A673 (cell line): Measurements from ENCODE around the gene PNPLA2. TPM values are rescaled to one million over a fixed set of nuclear protein-coding genes. Genes with fewer than 3 reads are reported as not detected.

Experiments
- BruUV-seq: library from RNA; stranded (reverse); fragments of 400-500 nt; replicated peaks from 2 replicates; lab custom pipeline; 2021; lab: Mats Ljungman, UMichigan
- CTCF ChIA-PET: fragments of 300-600 bp; sonication (Branson Sonifier 250); formaldehyde crosslinking; loops from one replicate; lab custom pipeline; 2022; ENCODE audit warnings: antibody characterized with exemption; lab: Charles Lee
- POLR2A ChIA-PET: fragments of 300-600 bp; sonication (Branson Sonifier 250); formaldehyde crosslinking; loops from one replicate; lab custom pipeline; 2022; ENCODE audit warnings: antibody characterized with exemption; ENCODE audit not compliant: low non-redundant PET; lab: Charles Lee
- DNase-seq: peaks from one replicate; pipeline ENCODE4 v3.0.0-alpha.2; 2015; ENCODE audit warnings: low spot score
- H3K27ac ChIP-seq: fragments of 200-600 bp; sonication (generic); 2 replicates; pipeline ENCODE4 v1.5.1; 2016; ENCODE audit warnings: mixed run types, low read depth, mild to moderate bottlenecking, mixed read lengths, antibody characterized with exemption, low read length; ENCODE audit not compliant: poor library complexity, severe bottlenecking
- H3K27me3 ChIP-seq: fragments of 200-600 bp; sonication (generic); replicated peaks from 2 replicates; pipeline ENCODE4 v1.6.1; 2017; ENCODE audit warnings: mixed run types, low read depth, mild to moderate bottlenecking, mixed read lengths, antibody characterized with exemption, low read length; ENCODE audit not compliant: insufficient read depth, poor library complexity
- H3K36me3 ChIP-seq: fragments of 200-600 bp; sonication (generic); 2 replicates; pipeline ENCODE4 v1.6.1; 2016; ENCODE audit warnings: mixed run types, mild to moderate bottlenecking, mixed read lengths, antibody characterized with exemption, low read length; ENCODE audit not compliant: insufficient read depth, poor library complexity, severe bottlenecking
- H3K4me1 ChIP-seq: fragments of 200-600 bp; sonication (generic); 2 replicates; pipeline ENCODE4 v1.6.1; 2017; ENCODE audit warnings: mixed run types, mild to moderate bottlenecking, mixed read lengths, antibody characterized with exemption, low read length; ENCODE audit not compliant: insufficient read depth, poor library complexity, severe bottlenecking
- H3K4me3 ChIP-seq: fragments of 200-600 bp; sonication (generic); 2 replicates; pipeline ENCODE4 v1.5.1; 2016; ENCODE audit warnings: low read depth, mixed run types, mild to moderate bottlenecking, mixed read lengths, low read length; ENCODE audit not compliant: poor library complexity, severe bottlenecking
- H3K9me3 ChIP-seq: fragments of 200-600 bp; sonication (generic); 2 replicates; pipeline ENCODE4 v1.6.1; 2016; ENCODE audit warnings: mixed run types, low read depth, mild to moderate bottlenecking, mixed read lengths, antibody characterized with exemption, low read length; ENCODE audit not compliant: poor library complexity, severe bottlenecking
- EZH2 ChIP-seq: fragments of 200-600 bp; sonication (generic); IDR thresholded peaks from 2 replicates; pipeline ENCODE4 v1.6.1; 2017; ENCODE audit warnings: borderline replicate concordance, low read depth, mild to moderate bottlenecking, mixed read lengths, antibody characterized with exemption, low read length; ENCODE audit not compliant: poor library complexity, severe bottlenecking
- intact Hi-C: fragments of 100-400 bp; cut with micrococcal nuclease; formaldehyde crosslinking; loops from one replicate; pipeline ENCODE4 v1.10.0; 2022; ENCODE audit not compliant: unreplicated experiment
- total RNA-seq: library from RNA; stranded (reverse); gene quantifications from 2 replicates; pipeline ENCODE4 v1.2.3, GENCODE V29; 2021
- TF ChIP-seq, protein P1 (sequence below): fragments of 300-800, 200-600 bp; sonication (generic); conservative IDR thresholded peaks from 2 replicates; pipeline ENCODE4 v1.5.1; 2017; ENCODE audit warnings: low read depth, mild to moderate bottlenecking, antibody characterized with exemption, low read length, moderate library complexity, mixed read lengths

PNPLA2 gene
- total RNA-seq, 1 experiment from 2014 or later, result 45.4 TPM

DNA sequence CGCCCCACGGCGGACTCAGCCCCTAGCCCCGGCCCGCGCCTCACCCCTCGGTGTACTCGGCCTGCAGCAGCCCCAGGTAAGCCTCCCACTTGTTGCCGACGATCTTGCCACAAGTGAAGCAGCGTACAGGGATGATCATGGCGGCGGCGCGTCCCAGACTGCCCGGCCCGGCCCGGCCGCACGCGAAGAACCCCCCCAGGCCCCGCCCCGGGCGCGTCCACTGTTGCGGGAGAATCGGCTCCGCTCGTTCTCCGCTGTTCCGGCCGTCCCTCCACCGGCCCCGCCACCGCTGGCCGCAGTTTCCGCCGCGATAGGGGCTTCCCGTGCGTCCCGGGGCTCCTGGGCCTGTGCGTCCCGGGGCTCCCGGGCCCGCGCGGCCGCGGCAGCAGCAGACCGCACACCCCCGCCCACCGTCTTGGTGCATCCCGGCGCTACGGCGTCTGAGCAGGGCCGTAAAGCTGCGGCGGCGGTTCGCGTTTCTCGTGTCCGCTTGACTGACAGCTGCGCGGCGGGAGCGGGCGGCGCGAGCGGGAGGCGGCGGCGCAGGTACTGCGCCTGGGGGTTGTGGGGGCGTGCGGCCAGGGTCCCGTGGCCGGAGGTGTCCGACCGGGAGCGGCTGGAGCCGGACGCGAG lies 23.8 kb downstream of the PNPLA2 start, which contains the start of the genes POLR2L and TSPAN4:
POLR2L (minus strand) TSS at position 160 of the 633 bp plus-strand sequence; CDS start at position 139, 21 bp downstream.
TSPAN4 (plus strand) TSS at position 483 of the 633 bp plus-strand sequence. CDS start 7,453 bp downstream, outside the sequence.
- Histone ChIP-seq H3K36me3 (peaks cover 15% of the 10 kb centered on the region), H3K27ac (peak within 1 kb of the TSS; percentile 100), H3K9me3 (no peaks in the 10 kb centered on the region), H3K4me1 (peaks cover 13% of the 10 kb centered on the region), H3K27me3 (no peaks in the 10 kb centered on the region), H3K4me3 (peak within 1 kb of the TSS; percentile 99)
- no peak for TF ChIP-seq EZH2
- TF ChIP-seq, protein P1, sequence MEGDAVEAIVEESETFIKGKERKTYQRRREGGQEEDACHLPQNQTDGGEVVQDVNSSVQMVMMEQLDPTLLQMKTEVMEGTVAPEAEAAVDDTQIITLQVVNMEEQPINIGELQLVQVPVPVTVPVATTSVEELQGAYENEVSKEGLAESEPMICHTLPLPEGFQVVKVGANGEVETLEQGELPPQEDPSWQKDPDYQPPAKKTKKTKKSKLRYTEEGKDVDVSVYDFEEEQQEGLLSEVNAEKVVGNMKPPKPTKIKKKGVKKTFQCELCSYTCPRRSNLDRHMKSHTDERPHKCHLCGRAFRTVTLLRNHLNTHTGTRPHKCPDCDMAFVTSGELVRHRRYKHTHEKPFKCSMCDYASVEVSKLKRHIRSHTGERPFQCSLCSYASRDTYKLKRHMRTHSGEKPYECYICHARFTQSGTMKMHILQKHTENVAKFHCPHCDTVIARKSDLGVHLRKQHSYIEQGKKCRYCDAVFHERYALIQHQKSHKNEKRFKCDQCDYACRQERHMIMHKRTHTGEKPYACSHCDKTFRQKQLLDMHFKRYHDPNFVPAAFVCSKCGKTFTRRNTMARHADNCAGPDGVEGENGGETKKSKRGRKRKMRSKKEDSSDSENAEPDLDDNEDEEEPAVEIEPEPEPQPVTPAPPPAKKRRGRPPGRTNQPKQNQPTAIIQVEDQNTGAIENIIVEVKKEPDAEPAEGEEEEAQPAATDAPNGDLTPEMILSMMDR, result no peak
- CTCF ChIA-PET, result no interaction called here
- BruUV-seq, result no TSS peak
- intact Hi-C loops, result no loop called here
- POLR2A ChIA-PET, result interaction anchor here (0.6 kb wide), 1 partner anchor 25 kb away, joined by 6 read pairs; no protein-coding TSS in a partner anchor
- peak; percentile 92 for DNase-seq

DNA sequence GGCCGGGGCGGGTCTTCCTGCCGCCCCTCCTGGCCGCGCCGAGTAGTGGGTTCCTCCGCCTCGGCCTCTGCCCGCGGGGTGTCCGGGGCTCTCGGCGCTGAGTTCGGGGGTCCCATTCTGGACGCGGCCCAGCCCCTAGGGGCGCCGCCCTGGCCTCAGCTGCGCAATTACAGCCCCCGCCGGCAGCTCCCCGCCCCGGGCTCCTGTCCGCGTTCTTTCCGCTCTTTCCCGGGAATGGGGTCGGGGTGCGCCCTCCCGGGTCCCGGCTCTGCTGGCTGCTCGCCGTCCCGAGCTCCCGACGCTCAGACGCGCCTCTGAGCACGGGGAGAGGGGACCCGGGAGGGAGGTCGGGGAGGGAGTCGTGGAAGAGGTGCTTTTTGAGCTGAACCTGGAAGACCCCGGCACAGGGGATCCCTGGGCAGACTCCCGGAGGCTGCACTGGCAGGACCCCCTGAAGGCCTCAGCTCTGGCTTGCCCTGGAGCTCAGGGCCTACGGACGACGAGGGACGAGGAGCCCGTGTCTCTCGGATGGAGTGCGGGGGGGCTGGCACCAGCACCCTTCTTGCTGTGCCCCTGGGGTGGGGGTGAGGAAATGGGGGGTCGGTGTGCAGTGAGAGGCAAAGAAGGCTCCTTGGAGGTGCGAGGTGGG lies 24.5 kb downstream of the PNPLA2 start:
- ChIA-PET POLR2A (interaction anchor here (0.6 kb wide), 2 partner anchors 24 to 51 kb away, joined by 6 to 20 read pairs; no protein-coding TSS in a partner anchor), CTCF (no interaction called here)
- H3K9me3 ChIP-seq, result no peaks in the 10 kb centered on the region
- TF ChIP-seq, protein P1, result no peak
- no peak for TF ChIP-seq EZH2
- no peak for DNase-seq
- no TSS peak for BruUV-seq
- H3K36me3 ChIP-seq, result peaks cover 11% of the 10 kb centered on the region
- no peak overlapping the region for H3K27ac ChIP-seq
- H3K4me1 ChIP-seq, result peaks cover 13% of the 10 kb centered on the region
- H3K4me3 ChIP-seq, result peak overlapping the region; percentile 99
- intact Hi-C loops, result no loop called here
- H3K27me3 ChIP-seq, result no peaks in the 10 kb centered on the region

DNA sequence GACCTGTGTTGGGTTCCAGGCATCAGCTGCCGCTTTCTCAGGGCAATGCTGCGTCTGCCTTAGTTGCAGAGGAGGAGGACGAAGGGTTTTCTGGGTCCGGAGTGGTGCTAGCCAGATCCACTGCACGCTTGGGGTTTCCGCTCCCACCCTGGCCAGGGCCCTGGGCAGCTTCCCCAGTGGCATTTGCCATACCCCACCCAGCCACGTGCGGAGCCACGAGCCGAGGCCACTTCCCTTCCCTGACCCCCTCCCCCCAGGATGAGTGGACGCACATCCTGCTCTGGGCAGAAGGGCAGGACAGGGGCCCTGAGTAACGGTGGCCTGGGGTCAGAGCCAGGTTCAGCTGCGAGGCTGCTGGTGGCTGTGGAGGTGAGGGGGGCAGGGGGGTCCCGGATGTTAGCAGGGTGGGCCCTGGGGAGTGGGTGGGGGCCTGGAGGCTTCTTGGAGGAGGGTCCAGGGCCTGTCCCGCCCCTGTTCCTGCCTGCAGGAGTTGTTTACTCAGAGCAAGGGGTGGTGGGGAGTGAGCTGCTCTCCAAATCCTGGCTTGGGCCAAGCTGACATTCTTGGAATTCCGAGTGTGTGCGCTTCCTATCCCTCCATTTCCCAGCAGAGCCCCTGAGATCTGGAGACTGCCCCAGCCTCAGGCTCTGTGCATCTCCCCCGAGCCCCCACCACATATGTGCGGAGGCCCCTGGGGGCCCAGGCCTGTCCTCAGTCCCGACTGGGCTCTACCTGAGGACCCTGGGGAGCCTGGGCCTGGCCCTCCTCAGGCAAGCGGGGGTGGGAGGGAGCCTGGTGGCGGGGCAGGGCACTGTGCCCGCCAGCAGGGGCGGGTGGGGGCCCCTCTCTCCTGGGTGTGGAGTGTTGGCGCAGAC lies 25.3 kb downstream of the PNPLA2 start:
- CTCF ChIA-PET, result no interaction called here
- Histone ChIP-seq H3K27ac (no peak overlapping the region), H3K4me1 (peaks cover 21% of the 10 kb centered on the region), H3K9me3 (no peaks in the 10 kb centered on the region), H3K36me3 (peaks cover 10% of the 10 kb centered on the region), H3K27me3 (no peaks in the 10 kb centered on the region), H3K4me3 (peak overlapping the region; percentile 99)
- POLR2A ChIA-PET, result no interaction called here
- peak; percentile 68 for DNase-seq
- intact Hi-C loops, result no loop called here
- no TSS peak for BruUV-seq
- TF ChIP-seq EZH2, result no peak
- TF ChIP-seq, protein P1, result no peak
